Progenitor cell of endocrine pancreas (in vitro differentiated cells): ENCODE measurements around the gene RBM26. TPM values are rescaled to one million over a fixed set of nuclear protein-coding genes. Genes with fewer than 3 reads are reported as not detected.

Experiments
- DNase-seq: peaks from one replicate; pipeline ENCODE4 v3.0.0; 2021; ENCODE audit warnings: low spot score; ENCODE audit not compliant: unreplicated experiment
- H3K27ac Mint-ChIP-seq: 2 replicates; pipeline ENCODE4 v1.8.0; 2021; ENCODE audit warnings: mild to moderate bottlenecking, moderate library complexity, mixed read lengths
- H3K27me3 Mint-ChIP-seq: 2 replicates; pipeline ENCODE4 v1.8.0; 2021; ENCODE audit warnings: mixed read lengths
- H3K36me3 Mint-ChIP-seq: 2 replicates; pipeline ENCODE4 v1.8.0; 2022; ENCODE audit warnings: mixed read lengths; ENCODE audit not compliant: insufficient read depth
- H3K4me1 Mint-ChIP-seq: 2 replicates; pipeline ENCODE4 v1.8.0; 2021; ENCODE audit warnings: low read depth, mixed read lengths
- H3K4me3 Mint-ChIP-seq: 2 replicates; pipeline ENCODE4 v1.8.0; 2021; ENCODE audit warnings: low read depth, mild to moderate bottlenecking, moderate library complexity, mixed read lengths
- H3K9me3 Mint-ChIP-seq: 2 replicates; pipeline ENCODE4 v1.8.0; 2021; ENCODE audit warnings: low read depth, mixed read lengths
- total RNA-seq: library from RNA; stranded (reverse); gene quantifications from 2 replicates; pipeline ENCODE4 v1.2.1, GENCODE V29; 2021
- TF ChIP-seq, protein P1 (sequence below): fragments of 200-600 bp; sonication (generic); IDR thresholded peaks from one replicate; pipeline ENCODE4 v1.5.0; 2021; ENCODE audit warnings: antibody characterized with exemption, mild to moderate bottlenecking; ENCODE audit not compliant: unreplicated experiment

The RBM26 gene
- total RNA-seq, 1 donor from 2014 or later = 81.2 TPM

DNA sequence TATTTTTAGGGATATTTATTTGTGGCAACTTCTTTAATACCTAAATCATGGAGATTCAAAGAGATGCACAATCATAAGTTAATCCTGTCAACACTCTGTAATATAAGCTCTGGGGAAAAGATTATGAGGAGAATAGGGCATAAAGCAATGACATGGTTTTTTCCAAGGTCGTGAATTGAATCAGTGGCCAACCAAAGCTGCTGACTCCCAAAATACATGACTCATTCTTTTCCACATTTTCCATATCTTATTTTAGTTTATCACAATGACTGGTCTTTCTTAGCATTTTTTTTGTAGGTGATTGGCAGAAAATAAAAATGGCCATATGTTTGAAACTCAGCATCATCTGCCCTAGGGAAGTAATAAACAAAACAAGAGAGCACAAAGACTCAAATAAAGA is 28.5 kb upstream of the RBM26 start:
- Mint-ChIP-seq H3K27ac (no peak overlapping the region), H3K36me3 (no peaks in the 10 kb centered on the region), H3K9me3 (peaks cover 3% of the 10 kb centered on the region), H3K4me3 (no peak overlapping the region), H3K27me3 (no peaks in the 10 kb centered on the region), H3K4me1 (peaks cover 6% of the 10 kb centered on the region)
- TF ChIP-seq, protein P1, sequence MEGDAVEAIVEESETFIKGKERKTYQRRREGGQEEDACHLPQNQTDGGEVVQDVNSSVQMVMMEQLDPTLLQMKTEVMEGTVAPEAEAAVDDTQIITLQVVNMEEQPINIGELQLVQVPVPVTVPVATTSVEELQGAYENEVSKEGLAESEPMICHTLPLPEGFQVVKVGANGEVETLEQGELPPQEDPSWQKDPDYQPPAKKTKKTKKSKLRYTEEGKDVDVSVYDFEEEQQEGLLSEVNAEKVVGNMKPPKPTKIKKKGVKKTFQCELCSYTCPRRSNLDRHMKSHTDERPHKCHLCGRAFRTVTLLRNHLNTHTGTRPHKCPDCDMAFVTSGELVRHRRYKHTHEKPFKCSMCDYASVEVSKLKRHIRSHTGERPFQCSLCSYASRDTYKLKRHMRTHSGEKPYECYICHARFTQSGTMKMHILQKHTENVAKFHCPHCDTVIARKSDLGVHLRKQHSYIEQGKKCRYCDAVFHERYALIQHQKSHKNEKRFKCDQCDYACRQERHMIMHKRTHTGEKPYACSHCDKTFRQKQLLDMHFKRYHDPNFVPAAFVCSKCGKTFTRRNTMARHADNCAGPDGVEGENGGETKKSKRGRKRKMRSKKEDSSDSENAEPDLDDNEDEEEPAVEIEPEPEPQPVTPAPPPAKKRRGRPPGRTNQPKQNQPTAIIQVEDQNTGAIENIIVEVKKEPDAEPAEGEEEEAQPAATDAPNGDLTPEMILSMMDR = no peak
- DNase-seq = no peak

DNA sequence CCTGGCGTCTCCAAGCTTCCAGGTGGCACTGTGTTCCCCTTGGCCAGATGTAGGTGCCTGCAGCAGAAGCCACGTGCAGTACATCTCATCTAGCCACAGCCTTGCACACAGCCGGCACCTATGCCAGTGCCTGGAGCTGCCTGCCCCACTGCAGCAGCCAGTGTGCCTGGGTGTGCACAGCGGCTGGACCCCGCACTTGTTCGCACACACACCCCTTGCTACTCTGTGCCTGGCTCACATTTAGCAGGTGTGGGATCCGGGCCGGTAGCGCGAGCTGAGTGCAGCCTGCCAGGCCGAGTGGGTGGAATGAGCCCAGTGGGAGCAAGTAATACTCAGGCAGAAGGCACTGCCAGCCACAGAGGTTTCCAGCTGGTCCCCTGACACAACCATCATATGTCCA is 26.9 kb upstream of the RBM26 start:
- no peaks in the 10 kb centered on the region for H3K27me3 Mint-ChIP-seq
- no peak overlapping the region for H3K4me3 Mint-ChIP-seq
- no peaks in the 10 kb centered on the region for H3K36me3 Mint-ChIP-seq
- peaks cover 3% of the 10 kb centered on the region for H3K9me3 Mint-ChIP-seq
- TF ChIP-seq, protein P1 = no peak
- DNase-seq = no peak
- H3K4me1 Mint-ChIP-seq = peaks cover 6% of the 10 kb centered on the region
- H3K27ac Mint-ChIP-seq = no peak overlapping the region

DNA sequence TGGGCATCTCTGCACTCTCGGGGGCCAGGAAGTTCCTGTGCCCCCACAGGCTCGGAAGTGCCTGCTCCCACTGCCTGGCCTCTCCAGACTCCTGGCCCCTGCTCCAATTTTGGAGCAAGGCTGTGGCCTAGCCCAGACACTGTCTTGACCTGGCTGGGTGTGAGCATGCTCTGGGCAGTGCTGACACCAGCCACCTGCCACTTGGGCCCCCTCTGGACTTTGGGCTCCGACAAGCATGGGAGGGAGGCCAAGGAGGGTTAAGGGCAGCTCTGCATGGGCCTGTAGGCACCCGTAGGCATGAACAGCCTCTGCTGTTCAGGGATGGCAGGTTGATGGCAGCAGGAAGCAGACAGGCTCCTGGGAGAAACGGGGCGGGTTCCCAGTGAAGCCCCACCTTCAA is 26.0 kb upstream of the RBM26 start:
- H3K9me3 Mint-ChIP-seq = peaks cover 3% of the 10 kb centered on the region
- H3K4me3 Mint-ChIP-seq = no peak overlapping the region
- no peaks in the 10 kb centered on the region for H3K27me3 Mint-ChIP-seq
- H3K36me3 Mint-ChIP-seq = no peaks in the 10 kb centered on the region
- peaks cover 6% of the 10 kb centered on the region for H3K4me1 Mint-ChIP-seq
- no peak for DNase-seq
- no peak overlapping the region for H3K27ac Mint-ChIP-seq
- TF ChIP-seq, protein P1 = no peak

DNA sequence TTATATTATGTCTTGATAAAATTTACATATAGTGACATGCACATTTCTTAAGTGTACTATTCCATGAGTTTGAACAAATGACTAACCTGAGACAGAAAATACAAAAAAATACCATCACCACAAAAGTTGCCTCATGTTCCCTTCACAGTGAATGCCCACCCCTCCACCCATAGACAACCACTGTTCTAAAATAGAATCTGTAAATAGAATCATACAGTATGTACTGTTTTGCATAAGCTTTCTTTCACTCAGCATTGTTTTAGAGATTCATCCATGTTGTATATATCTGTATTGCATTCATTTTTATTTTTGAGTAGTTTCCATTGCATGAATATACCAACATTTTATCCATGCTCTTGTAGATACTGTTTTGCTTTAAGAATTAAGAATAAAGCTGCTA is 23.3 kb upstream of the RBM26 start:
- H3K36me3 Mint-ChIP-seq = no peaks in the 10 kb centered on the region
- peaks cover 2% of the 10 kb centered on the region for H3K4me1 Mint-ChIP-seq
- peaks cover 3% of the 10 kb centered on the region for H3K9me3 Mint-ChIP-seq
- no peak overlapping the region for H3K4me3 Mint-ChIP-seq
- H3K27me3 Mint-ChIP-seq = no peaks in the 10 kb centered on the region
- no peak for DNase-seq
- H3K27ac Mint-ChIP-seq = no peak overlapping the region
- TF ChIP-seq, protein P1 = no peak

DNA sequence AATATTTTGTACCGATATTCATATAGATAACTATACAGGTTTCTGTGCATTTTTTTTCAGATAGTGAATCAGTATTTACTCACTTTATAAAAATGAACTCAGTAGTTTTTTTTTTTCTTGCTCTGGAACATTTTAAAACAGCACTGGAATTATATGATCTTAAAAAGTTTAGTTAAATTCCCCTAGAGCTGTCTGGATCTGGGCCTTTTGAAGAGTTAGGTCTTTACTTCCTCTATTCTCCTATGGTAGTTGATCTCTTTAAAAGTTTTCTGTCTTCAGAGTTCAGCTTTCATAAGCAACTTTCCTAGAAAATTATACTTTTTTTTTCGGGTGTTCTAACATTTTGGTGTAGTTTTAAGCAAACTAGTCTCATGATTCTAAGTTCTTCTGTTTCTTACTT is 21.8 kb upstream of the RBM26 start:
- Mint-ChIP-seq H3K27ac (no peak overlapping the region), H3K4me1 (peaks cover 2% of the 10 kb centered on the region), H3K4me3 (no peak overlapping the region), H3K27me3 (no peaks in the 10 kb centered on the region), H3K36me3 (no peaks in the 10 kb centered on the region), H3K9me3 (peaks cover 3% of the 10 kb centered on the region)
- no peak for DNase-seq
- TF ChIP-seq, protein P1 = no peak
